ENCODE results near the gene IQGAP2. TPM values are rescaled to one million over a fixed set of nuclear protein-coding genes. Genes with fewer than 3 reads are reported as not detected.
"Not testable (repeated sequence)": the region's sequence is repeated elsewhere in the genome, so short reads cannot be mapped to it uniquely, and the experiment has no call there.

IQGAP2 gene
- total and polyA plus RNA-seq, 3 experiments from 2014 or later, result 51.4 to 70.5 (median 62.5) TPM

DNA sequence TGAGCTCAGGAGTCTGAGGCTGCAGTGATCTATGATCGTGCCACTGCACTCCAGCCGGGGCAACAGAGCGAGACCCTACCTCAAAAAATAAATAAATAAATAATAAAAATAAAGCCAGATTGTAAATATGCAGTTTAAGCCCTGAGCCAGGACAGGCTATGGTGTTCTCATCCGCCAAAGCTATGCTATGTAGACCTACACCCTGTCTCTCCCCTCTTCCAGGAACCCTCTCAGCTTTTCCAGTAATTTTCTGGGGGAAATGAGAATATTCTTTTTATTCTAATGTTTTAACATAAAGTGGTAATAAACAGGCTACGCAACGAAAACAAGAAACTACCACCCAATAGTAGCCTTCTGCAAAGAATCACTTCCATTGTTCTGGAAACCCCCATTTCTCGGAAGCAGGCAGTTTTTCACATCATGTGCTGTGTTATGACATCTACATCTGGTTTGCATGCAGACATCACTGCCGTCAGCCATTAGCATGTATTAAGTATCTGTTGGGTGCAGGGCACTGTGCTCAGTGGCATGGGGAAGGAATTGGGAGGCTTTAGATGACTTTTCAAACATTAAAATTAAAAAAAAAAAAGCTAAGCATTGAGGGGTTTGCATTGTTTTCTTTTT, 274.9 kb downstream of the IQGAP2 start:
- CTCF ChIA-PET, result interaction anchor here (0.5 to 1.2 kb wide), 3 partner anchors 15 to 1148 kb away, joined by 3 read pairs; no protein-coding TSS in a partner anchor
- no peaks in the 10 kb centered on the region for H3K27me3 ChIP-seq (ENCODE audit: insufficient read depth, low read length, poor library complexity, severe bottlenecking)
- Mint-ChIP-seq H3K36me3 (peaks cover 16 to 84% (median 40%) of the 10 kb centered on the region in 3 donors), H3K9me3 (no peaks in the 10 kb centered on the region), H3K27ac (peak overlapping the region in 2 of 8 donors; percentile 13 to 60), H3K4me3 (no peak overlapping the region), H3K27me3 (no peaks in the 10 kb centered on the region), H3K4me1 (peaks cover 9 to 23% (median 20%) of the 10 kb centered on the region in 3 donors)
- no peaks in the 10 kb centered on the region for H3K4me1 ChIP-seq (ENCODE audit: insufficient read depth, low read length)
- H3K27ac ChIP-seq (ENCODE audit: low read depth, low read length), result no peak overlapping the region
- H3K9me3 ChIP-seq (ENCODE audit: low read length), result no peaks in the 10 kb centered on the region
- no peak for DNase-seq
- POLR2A ChIA-PET, result no interaction called here
- no peak overlapping the region for H3K4me3 ChIP-seq (ENCODE audit: low read length)
- H3K36me3 ChIP-seq (ENCODE audit: insufficient read depth, low read length), result peaks cover 25% of the 10 kb centered on the region

- no peaks in the 10 kb centered on the region for H3K9me3 ChIP-seq (ENCODE audit: low read length)
- peak overlapping the region in 3 of 8 donors; percentile 31 to 58 (median 38) for H3K27ac Mint-ChIP-seq
- H3K27me3 ChIP-seq (ENCODE audit: insufficient read depth, low read length, poor library complexity, severe bottlenecking), result no peaks in the 10 kb centered on the region
- peaks cover 26% of the 10 kb centered on the region for H3K36me3 ChIP-seq (ENCODE audit: insufficient read depth, low read length)
- H3K9me3 Mint-ChIP-seq, result no peaks in the 10 kb centered on the region
- no peaks in the 10 kb centered on the region for H3K4me1 ChIP-seq (ENCODE audit: insufficient read depth, low read length)
- H3K4me3 Mint-ChIP-seq, result no peak overlapping the region
- H3K36me3 Mint-ChIP-seq, result peaks cover 17 to 82% (median 39%) of the 10 kb centered on the region in 3 donors
- H3K27me3 Mint-ChIP-seq, result no peaks in the 10 kb centered on the region
- CTCF ChIA-PET, result interaction anchor here (1.2 kb wide), 2 partner anchors 12 to 96 kb away, joined by 3 read pairs; no protein-coding TSS in a partner anchor
- H3K27ac ChIP-seq (ENCODE audit: low read depth, low read length), result no peak overlapping the region
- DNase-seq, result no peak
- POLR2A ChIA-PET, result interaction anchor here (0.6 kb wide), 1 partner anchor 9 kb away, joined by 3 read pairs; no protein-coding TSS in a partner anchor
- H3K4me3 ChIP-seq (ENCODE audit: low read length), result no peak overlapping the region
- H3K4me1 Mint-ChIP-seq, result peaks cover 10 to 23% (median 20%) of the 10 kb centered on the region in 3 donors
These were observed 276.1 kb downstream of the IQGAP2 start for GRCh38 chr5:76679231-76679630.

GRCh38 chr5:76680826-76681225, 277.7 kb downstream of the IQGAP2 start:
- H3K4me1 ChIP-seq (ENCODE audit: insufficient read depth, low read length); H3K27me3 ChIP-seq (ENCODE audit: insufficient read depth, low read length, poor library complexity, severe bottlenecking); H3K27me3 Mint-ChIP-seq; H3K9me3 Mint-ChIP-seq; H3K9me3 ChIP-seq (ENCODE audit: low read length); POLR2A ChIA-PET; H3K4me3 ChIP-seq (ENCODE audit: low read length); DNase-seq; H3K4me3 Mint-ChIP-seq; H3K27ac ChIP-seq (ENCODE audit: low read depth, low read length); H3K27ac Mint-ChIP-seq: not testable (repeated sequence)
- peaks cover 20% of the 10 kb centered on the region for H3K36me3 ChIP-seq (ENCODE audit: insufficient read depth, low read length)
- peaks cover 15 to 23% (median 20%) of the 10 kb centered on the region in 3 donors for H3K4me1 Mint-ChIP-seq
- peaks cover 20 to 80% (median 40%) of the 10 kb centered on the region in 3 donors for H3K36me3 Mint-ChIP-seq
- CTCF ChIA-PET, result interaction anchor here (2.3 kb wide), 1 partner anchor 94 kb away, joined by 7 read pairs; no protein-coding TSS in a partner anchor

DNA sequence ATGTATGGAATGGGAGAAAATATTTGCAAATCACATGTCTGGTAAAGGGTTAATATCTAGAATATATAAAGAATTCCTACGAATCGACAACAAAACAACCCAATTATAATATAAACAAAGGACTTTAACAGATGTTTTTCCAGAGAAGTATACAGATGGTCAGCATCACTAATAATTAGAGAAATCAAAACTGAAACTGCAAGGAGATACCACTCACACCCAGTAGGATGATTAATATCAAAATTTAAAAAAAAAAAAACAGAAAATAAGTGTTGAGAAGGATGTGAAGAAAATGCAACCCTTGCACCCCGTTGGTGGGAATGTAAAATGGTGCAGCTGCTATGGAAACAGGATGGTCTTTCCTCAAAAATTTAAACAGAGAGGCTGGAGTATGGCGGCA, 278.2 kb downstream of the IQGAP2 start:
- ChIA-PET POLR2A (no interaction called here), CTCF (interaction anchor here (2.3 kb wide), 1 partner anchor 93 kb away, joined by 7 read pairs; no protein-coding TSS in a partner anchor)
- H3K27me3 Mint-ChIP-seq, result no peaks in the 10 kb centered on the region
- Histone ChIP-seq H3K4me3 (ENCODE audit: low read length) (no peak overlapping the region), H3K27me3 (ENCODE audit: insufficient read depth, low read length, poor library complexity, severe bottlenecking) (no peaks in the 10 kb centered on the region), H3K27ac (ENCODE audit: low read depth, low read length) (no peak overlapping the region), H3K9me3 (ENCODE audit: low read length) (no peaks in the 10 kb centered on the region), H3K36me3 (ENCODE audit: insufficient read depth, low read length) (peaks cover 20% of the 10 kb centered on the region), H3K4me1 (ENCODE audit: insufficient read depth, low read length) (no peaks in the 10 kb centered on the region)
- no peak for DNase-seq
- no peaks in the 10 kb centered on the region for H3K9me3 Mint-ChIP-seq
- H3K4me3 Mint-ChIP-seq, result peak overlapping the region in 1 of 7 donors; percentile 7
- peaks cover 16 to 80% (median 38%) of the 10 kb centered on the region in 3 donors for H3K36me3 Mint-ChIP-seq
- peak overlapping the region in 6 of 8 donors; percentile 25 to 55 (median 43) for H3K27ac Mint-ChIP-seq
- H3K4me1 Mint-ChIP-seq, result peaks cover 15 to 23% (median 20%) of the 10 kb centered on the region in 3 donors

GRCh38 chr5:76682387-76682786, 279.3 kb downstream of the IQGAP2 start:
- H3K36me3 Mint-ChIP-seq, result peaks cover 13 to 80% (median 30%) of the 10 kb centered on the region in 3 donors
- H3K27me3 Mint-ChIP-seq, result no peaks in the 10 kb centered on the region
- DNase-seq, result no peak
- no peak overlapping the region for H3K4me3 ChIP-seq (ENCODE audit: low read length)
- POLR2A ChIA-PET, result interaction anchor here (0.7 kb wide), 1 partner anchor 11 kb away, joined by 5 read pairs; no protein-coding TSS in a partner anchor
- no peaks in the 10 kb centered on the region for H3K27me3 ChIP-seq (ENCODE audit: insufficient read depth, low read length, poor library complexity, severe bottlenecking)
- H3K4me1 Mint-ChIP-seq, result peaks cover 15 to 23% (median 20%) of the 10 kb centered on the region in 3 donors
- no peaks in the 10 kb centered on the region for H3K9me3 Mint-ChIP-seq
- CTCF ChIA-PET, result interaction anchor here (2.3 kb wide), 1 partner anchor 92 kb away, joined by 7 read pairs; no protein-coding TSS in a partner anchor
- peak overlapping the region in 2 of 8 donors; percentile 4 to 40 for H3K27ac Mint-ChIP-seq
- no peak overlapping the region for H3K27ac ChIP-seq (ENCODE audit: low read depth, low read length)
- no peaks in the 10 kb centered on the region for H3K9me3 ChIP-seq (ENCODE audit: low read length)
- H3K4me3 Mint-ChIP-seq, result no peak overlapping the region
- peaks cover 19% of the 10 kb centered on the region for H3K36me3 ChIP-seq (ENCODE audit: insufficient read depth, low read length)
- no peaks in the 10 kb centered on the region for H3K4me1 ChIP-seq (ENCODE audit: insufficient read depth, low read length)

DNA sequence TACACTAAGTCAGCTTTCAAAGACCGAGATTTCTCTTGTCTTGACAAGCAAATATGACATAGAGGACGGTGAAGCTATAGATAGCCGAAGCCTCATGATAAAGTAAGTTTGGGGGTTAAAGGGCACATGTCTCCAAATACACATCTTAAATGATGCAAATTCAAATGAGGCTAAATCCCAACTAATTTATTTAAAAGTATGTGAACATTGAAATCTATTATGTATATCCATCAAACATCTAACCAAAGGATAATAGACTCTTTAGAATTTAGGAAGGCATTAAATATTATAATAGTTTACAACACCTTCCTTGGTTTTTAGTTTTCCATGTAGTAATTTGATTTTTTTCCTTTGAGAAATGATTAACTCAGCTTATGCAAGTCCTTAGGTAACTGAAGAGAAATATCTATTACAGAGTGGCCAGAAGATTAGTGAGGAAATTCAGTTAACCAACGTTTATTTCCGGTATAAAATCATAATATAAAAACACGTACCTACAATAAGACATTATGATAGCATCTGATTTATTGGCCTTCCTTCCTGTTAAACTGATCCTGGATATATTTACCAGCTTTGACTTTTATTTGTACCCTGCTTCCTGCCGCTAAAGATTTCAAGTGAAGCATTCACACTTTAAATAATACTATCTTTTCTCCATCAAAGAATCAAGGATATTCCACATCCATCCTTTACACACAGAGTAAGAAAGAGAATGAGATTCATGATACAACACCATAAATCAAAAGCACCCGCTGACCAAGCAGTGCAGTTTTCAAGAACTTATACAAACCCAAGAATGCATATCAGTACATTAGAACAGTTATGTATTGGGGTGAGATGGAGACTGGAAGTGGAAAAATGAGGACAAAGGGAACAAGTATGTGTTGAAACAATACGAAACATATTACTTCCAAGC, 281.0 kb downstream of the IQGAP2 start:
- no peak overlapping the region for H3K4me3 ChIP-seq (ENCODE audit: low read length)
- H3K4me1 ChIP-seq (ENCODE audit: insufficient read depth, low read length), result no peaks in the 10 kb centered on the region
- Mint-ChIP-seq H3K4me3 (no peak overlapping the region), H3K27ac (peak overlapping the region in 3 of 8 donors; percentile 4 to 42 (median 27)), H3K9me3 (no peaks in the 10 kb centered on the region), H3K27me3 (no peaks in the 10 kb centered on the region), H3K36me3 (peaks cover 13 to 75% (median 30%) of the 10 kb centered on the region in 3 donors), H3K4me1 (peaks cover 15 to 21% (median 19%) of the 10 kb centered on the region in 3 donors)
- no peaks in the 10 kb centered on the region for H3K27me3 ChIP-seq (ENCODE audit: insufficient read depth, low read length, poor library complexity, severe bottlenecking)
- peaks cover 20% of the 10 kb centered on the region for H3K36me3 ChIP-seq (ENCODE audit: insufficient read depth, low read length)
- ChIA-PET CTCF (interaction anchor here (2.1 kb wide), 1 partner anchor 91 kb away, joined by 9 read pairs; no protein-coding TSS in a partner anchor), POLR2A (interaction anchor here (1.0 kb wide), 1 partner anchor 10 kb away, joined by 3 read pairs; no protein-coding TSS in a partner anchor)
- no peak for DNase-seq
- H3K27ac ChIP-seq (ENCODE audit: low read depth, low read length), result no peak overlapping the region
- no peaks in the 10 kb centered on the region for H3K9me3 ChIP-seq (ENCODE audit: low read length)

GRCh38 chr5:76684756-76685519, 281.9 kb downstream of the IQGAP2 start:
- Histone ChIP-seq H3K36me3 (ENCODE audit: insufficient read depth, low read length) (peaks cover 20% of the 10 kb centered on the region), H3K27me3 (ENCODE audit: insufficient read depth, low read length, poor library complexity, severe bottlenecking) (no peaks in the 10 kb centered on the region), H3K9me3 (ENCODE audit: low read length) (no peaks in the 10 kb centered on the region), H3K4me3 (ENCODE audit: low read length) (no peak overlapping the region), H3K27ac (ENCODE audit: low read depth, low read length) (no peak overlapping the region), H3K4me1 (ENCODE audit: insufficient read depth, low read length) (no peaks in the 10 kb centered on the region)
- ChIA-PET CTCF (interaction anchor here (2.1 kb wide), 1 partner anchor 90 kb away, joined by 9 read pairs; no protein-coding TSS in a partner anchor), POLR2A (no interaction called here)
- Mint-ChIP-seq H3K27ac (peak overlapping the region in 4 of 8 donors; percentile 4 to 94 (median 54)), H3K36me3 (peaks cover 9 to 73% (median 26%) of the 10 kb centered on the region in 3 donors), H3K4me3 (no peak overlapping the region), H3K27me3 (no peaks in the 10 kb centered on the region), H3K4me1 (peaks cover 12 to 13% (median 12%) of the 10 kb centered on the region in 3 donors), H3K9me3 (no peaks in the 10 kb centered on the region)
- DNase-seq, result no peak
